GM15510 (cell line): Measurements from ENCODE around the gene PCDHGC4.

Source experiments
- POLR2A ChIP-seq: IDR thresholded peaks from 3 replicates; pipeline ENCODE4 v1.6.1; 2011; ENCODE audit warnings: borderline replicate concordance; ENCODE audit not compliant: insufficient read length; ENCODE audit errors: extremely low read depth

PCDHGC4 gene

DNA sequence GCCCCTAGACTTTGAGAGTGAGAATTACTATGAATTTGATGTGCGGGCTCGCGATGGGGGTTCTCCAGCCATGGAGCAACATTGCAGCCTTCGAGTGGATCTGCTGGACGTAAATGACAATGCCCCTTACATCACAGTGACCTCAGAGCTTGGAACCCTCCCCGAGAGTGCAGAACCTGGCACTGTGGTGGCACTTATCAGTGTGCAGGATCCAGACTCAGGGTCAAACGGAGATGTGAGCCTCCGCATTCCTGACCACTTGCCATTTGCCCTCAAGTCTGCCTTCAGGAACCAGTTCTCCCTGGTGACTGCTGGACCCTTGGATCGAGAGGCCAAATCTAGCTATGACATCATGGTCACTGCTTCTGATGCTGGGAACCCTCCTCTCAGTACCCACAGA is 1.3 kb downstream of the PCDHGC4 start:
- no peak for TF ChIP-seq POLR2A

- TF ChIP-seq POLR2A = no peak
Measured at GRCh38 chr5:141487131-141487530, 2.3 kb downstream of the PCDHGC4 start.

- TF ChIP-seq POLR2A = no peak
Measured at GRCh38 chr5:141488591-141489561, 4.0 kb downstream of the PCDHGC4 start, which contains the start of gene PCDHGC5. TSS of gene PCDHGC5 (plus strand) at chr5:141489081. CDS start at chr5:141489241, 160 bp downstream.

- TF ChIP-seq POLR2A = no peak
Measured at GRCh38 chr5:141489841-141490240, 5.0 kb downstream of the PCDHGC4 start.

- TF ChIP-seq POLR2A = no peak
Measured at GRCh38 chr5:141490271-141490670, 5.4 kb downstream of the PCDHGC4 start.

- TF ChIP-seq POLR2A = no peak
Measured at GRCh38 chr5:141490771-141491170, 5.9 kb downstream of the PCDHGC4 start.

DNA sequence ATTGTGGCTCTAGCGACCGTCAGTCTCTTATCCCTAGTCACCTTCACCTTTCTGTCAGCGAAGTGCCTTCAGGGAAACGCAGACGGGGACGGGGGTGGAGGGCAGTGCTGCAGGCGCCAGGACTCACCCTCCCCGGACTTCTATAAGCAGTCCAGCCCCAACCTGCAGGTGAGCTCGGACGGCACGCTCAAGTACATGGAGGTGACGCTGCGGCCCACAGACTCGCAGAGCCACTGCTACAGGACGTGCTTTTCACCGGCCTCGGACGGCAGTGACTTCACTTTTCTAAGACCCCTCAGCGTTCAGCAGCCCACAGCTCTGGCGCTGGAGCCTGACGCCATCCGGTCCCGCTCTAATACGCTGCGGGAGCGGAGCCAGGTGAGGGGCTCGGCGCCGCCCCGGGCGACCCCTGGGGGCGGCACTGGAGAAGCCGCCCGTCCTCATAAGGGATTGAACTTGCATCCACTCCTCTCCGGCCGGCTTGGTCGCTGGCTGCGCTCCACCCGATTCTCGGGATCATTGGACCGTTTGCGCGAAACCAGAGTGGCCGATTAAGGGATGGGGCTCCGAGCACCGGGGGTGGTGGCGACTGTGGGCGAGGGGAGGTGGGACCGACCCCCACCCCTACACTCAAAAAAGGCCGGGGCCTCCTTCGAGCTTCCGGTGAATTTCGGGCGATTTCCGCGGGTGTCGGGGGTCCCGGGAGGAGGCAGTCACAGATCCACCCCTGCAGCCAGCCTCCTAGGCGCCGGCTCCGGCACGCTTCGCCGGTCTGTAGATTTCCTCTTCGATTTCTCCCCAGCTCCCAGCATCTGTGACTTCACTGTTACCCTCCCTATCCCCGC is 6.7 kb downstream of the PCDHGC4 start:
- no peak for TF ChIP-seq POLR2A

- no peak for TF ChIP-seq POLR2A
Measured at GRCh38 chr5:141492168-141492885, 7.5 kb downstream of the PCDHGC4 start.

DNA sequence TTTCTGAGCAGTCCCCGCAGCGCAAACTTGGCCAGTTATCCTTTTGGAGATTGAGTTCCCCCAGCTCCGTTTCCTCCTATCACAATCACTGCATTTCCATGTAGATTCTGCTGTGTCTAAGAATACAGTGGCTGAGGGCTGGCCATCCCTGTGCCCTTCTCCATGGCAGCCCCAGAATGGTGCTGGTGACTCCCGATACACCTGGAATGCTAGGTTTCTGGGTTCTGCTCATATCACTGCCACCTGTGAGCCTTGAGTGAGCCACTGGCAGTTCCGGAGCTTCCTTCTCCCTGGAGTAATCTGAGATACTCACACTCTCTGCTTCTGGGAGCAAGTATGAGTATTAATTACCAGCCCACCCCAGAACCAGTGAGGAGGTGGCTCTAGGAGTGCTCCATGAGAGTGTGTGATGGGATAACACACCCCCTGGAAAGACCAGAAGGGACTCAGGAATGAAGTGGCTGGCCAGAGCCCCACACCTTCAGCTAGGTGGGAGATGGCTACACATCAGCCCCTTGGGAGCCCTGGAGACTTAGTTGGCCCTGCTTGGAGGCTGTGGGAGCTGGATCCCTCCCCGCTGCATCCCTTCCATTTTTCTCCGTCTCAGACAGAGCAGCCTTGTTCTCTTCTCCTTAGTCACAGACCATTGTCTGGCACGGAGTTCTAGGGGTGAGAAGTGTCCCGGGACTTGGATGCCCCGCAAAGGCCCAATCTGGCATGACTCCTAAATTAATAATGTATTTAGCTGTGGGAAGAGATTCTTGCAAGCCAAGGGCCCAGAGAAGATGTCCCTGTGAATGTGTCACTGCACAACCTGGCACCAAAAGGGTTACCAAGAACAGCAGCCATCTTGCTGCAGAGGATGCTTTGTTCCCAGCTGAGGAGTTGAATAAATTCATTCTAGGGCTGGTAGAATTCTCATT is 8.9 kb downstream of the PCDHGC4 start:
- TF ChIP-seq POLR2A = no peak

DNA sequence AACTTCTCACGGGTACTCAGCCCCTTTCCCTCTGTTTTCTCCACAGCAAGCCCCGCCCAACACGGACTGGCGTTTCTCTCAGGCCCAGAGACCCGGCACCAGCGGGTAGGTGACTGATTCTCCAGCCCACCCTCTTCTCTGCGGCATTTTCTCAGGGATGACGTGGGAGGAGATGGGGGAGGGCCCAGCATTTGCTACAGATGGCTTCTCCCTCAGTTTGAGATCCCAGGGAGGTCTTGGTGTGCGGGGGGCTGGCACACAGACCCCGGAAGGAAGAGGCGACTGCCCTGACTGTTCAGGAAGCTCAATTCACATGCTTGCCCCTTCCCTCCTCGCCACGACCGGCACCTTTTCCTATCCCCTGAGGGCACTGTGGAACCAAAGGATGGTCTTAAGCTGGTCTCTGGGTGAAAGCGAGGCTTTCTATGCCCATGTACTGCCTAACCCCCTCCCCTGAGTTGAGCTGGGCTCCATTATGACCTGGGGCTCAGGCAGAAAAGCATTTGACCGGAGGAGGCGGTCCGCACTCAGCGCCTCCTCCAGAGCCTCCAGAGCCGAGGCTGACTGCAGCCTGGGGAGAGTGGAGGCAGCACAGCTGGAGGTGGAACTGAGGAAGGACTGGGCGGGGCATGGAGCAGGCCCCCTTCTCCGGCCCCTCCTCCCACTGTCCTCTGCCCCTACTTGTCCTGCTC is 10.1 kb downstream of the PCDHGC4 start:
- no peak for TF ChIP-seq POLR2A

DNA sequence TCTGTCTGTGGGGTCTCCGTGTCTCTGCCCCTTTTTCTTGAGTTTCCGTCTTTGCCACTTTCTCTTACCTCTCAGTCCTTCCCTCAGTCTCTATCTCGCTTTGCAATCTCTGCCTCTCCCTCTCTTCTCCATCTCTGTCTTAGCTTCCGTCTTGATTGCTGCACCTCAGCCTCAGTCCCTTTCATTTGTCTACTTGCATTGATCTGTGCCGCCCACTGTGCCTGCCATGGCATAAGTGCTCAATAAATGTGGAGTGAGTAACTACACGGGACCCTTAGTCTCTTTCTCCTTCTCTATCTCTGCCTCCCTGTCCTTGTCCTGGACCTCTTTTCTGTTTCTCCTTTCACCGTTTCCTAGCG is 10.6 kb downstream of the PCDHGC4 start:
- no peak for TF ChIP-seq POLR2A

GRCh38 chr5:141496038-141496437 is 11.2 kb downstream of the PCDHGC4 start:
- no peak for TF ChIP-seq POLR2A

DNA sequence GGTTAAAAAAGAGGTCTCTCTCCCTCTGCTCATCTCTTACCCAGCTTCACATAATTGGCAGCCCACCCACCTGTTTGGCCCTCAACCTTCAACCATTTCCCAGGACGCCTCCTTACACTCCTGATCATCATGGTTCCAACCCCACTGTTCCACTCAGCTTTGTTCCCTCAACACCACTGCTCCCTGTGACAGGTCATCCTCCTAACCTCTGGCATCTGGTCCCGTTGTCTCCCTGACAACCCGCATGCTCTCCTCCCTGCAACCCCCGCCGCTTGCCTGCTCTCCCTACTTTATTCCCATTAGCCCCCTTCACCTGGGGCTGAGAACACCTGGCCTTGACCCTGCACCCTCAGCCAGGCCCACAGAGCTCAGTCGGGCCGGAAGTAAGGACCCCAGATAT is 16.9 kb downstream of the PCDHGC4 start:
- TF ChIP-seq POLR2A = no peak
